GM18861 (cell line): ENCODE data around the gene CAPN7.
A peak's percentile ranks its signal among the peaks of the same experiment; 100 is the strongest.

Source experiments
- ATAC-seq: cut with Tn5 transposase; IDR thresholded peaks from one replicate; pipeline ENCODE4 v1.9.1; 2021; ENCODE audit not compliant: unreplicated experiment

CAPN7 gene

GRCh38 chr3:15243822-15244482 is 37.9 kb downstream of the CAPN7 start:
- no peak for ATAC-seq

DNA sequence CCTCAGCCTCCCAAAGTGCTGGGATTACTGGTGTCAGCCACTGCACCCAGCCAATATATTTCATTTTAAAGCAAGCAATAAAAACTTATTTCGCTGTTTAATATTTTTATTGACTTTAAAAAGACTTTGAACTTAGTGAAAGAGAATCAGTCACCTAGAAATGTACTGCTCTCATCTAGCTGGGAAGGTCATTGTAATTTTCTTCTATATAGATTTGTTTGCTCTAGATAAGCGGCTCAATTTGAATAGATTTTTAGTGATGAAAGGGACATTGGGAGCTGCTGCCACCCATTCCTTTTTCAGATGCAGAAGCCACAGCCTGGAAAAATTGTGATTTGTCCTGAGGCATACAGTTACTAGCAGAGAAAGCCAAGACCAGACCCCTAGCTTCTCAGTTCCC is 40.1 kb downstream of the CAPN7 start:
- ATAC-seq, result no peak

DNA sequence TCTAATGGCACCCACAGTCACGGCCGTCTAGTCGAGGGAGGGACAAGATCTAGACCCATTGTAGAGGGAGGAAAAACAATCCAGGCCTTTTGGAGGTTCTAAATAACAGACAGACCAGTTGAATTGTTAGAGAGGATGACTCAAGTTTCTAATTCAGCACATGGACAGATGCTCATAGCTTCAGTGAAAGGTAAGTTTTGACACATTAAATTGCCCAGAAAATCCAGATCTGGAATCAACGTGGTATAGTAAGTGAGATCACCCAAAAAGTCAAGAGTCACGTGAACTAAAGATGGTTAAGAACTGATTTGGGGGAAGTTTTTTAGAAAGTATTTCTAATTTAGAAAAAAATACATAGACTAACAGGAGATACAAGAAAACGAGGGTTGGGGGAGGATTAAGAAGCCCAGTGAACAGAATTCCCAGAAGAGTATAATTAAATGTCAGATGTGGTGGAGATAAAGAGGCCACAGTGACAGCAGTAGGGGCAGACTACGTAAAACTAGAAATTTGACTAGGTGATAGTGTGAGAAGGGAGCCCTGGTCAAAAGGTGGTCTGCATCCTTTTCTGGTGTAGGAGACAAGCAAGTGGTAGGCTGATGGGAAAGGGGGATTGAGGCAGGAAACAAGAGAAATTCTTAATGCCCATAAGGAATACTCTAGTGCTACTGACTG is 47.1 kb downstream of the CAPN7 start:
- no peak for ATAC-seq

DNA sequence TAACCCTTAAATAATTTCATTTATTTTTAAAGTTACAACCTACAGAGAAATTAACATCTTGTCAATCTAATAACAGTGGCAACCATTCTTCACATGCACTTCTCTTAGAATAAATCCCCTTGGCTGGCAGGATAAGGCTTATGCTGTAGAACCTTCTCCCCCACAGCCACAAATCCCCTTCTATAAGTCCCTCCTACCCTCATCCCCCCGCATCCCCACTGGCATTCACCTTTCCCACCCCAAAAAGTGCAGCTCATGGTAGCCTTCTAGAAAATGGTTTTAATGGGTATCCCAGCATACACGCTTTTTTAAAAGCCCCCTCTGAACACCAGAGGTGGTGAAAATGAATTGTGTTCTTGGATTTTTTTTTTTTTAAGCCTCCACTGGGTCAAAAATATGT is 49.2 kb downstream of the CAPN7 start:
- ATAC-seq, result no peak

- ATAC-seq, result no peak
Observed at GRCh38 chr3:15256861-15257341, 50.9 kb downstream of the CAPN7 start.

- ATAC-seq, result no peak
Observed at GRCh38 chr3:15258720-15259119, 52.7 kb downstream of the CAPN7 start.

GRCh38 chr3:15260531-15260930 is 54.5 kb downstream of the CAPN7 start:
- no peak for ATAC-seq

DNA sequence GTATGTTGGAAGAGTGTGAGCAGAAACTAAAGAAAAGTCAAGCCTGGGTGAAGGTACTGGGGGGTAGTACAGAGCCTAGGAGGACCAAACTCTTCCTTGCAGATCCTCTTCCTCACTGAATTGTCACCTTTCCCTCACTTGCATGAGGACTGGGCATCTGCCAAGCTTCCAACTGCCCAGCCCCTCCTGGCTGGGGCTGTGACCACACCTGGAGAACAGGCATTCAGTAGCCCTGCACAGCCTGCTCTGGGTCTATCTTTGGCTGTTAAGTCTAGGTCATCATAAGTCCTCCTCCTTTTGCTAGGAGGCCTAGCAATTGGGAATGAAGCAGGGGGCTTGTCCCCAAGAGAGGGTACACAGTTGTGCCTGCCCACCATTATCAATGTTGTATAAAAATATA is 55.2 kb downstream of the CAPN7 start:
- ATAC-seq, result no peak

GRCh38 chr3:15262021-15262420 is 56.0 kb downstream of the CAPN7 start:
- ATAC-seq, result no peak

DNA sequence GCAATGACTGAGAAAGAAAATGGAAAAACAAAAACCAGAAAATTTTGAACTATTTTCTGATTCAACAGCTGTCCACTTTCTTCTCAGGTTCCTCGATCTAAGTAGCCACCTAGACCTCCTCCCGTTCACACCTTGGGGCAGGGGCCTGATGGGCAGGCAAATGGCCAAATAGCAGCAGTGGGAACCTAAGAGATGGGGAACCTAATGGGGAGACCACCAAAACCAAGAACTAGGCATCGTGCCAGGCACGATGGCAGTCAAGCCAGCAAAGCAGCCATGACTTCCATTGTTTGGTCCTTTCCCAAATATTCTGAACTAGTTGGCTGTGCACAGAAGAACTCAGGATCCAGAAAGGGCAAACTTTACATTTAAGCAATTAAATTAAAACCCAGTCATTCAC is 57.1 kb downstream of the CAPN7 start:
- no peak for ATAC-seq

GRCh38 chr3:15263926-15264325 is 57.9 kb downstream of the CAPN7 start:
- no peak for ATAC-seq

GRCh38 chr3:15264486-15264885 is 58.4 kb downstream of the CAPN7 start:
- no peak for ATAC-seq

- no peak for ATAC-seq
Observed at GRCh38 chr3:15265655-15266509, 59.8 kb downstream of the CAPN7 start.

GRCh38 chr3:15266510-15267376 is 60.7 kb downstream of the CAPN7 start:
- ATAC-seq, result no peak

GRCh38 chr3:15267502-15267901 is 61.5 kb downstream of the CAPN7 start:
- ATAC-seq, result no peak

DNA sequence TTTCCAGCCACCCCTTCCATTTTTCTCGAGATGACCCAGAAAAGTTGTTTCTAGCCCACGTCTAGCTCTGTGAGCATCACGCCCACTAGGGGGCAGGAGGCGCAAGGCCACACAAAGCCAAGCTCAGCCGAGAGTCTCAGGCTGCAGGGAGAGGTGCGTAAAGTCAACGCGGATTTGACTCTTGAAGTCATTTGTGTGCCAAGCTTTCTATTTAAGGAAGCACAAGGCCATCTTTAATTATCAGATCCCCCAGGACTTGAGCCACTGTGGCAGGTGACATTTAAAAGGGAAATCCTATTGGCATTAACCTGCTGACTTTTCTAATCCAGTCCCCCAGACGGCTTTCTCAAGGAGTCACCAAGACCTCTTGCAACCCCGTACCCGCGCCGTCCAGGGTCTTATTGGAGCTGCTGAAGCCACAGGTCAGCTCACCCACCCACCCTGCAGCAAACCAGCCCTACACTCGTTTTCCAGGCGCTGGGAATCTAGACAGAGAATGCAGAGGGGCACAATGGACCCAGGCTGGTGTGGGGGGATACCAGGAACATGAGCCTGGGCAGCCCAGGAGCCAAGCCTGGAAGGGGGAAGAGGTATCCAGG is 62.1 kb downstream of the CAPN7 start:
- peak; percentile 43 for ATAC-seq

DNA sequence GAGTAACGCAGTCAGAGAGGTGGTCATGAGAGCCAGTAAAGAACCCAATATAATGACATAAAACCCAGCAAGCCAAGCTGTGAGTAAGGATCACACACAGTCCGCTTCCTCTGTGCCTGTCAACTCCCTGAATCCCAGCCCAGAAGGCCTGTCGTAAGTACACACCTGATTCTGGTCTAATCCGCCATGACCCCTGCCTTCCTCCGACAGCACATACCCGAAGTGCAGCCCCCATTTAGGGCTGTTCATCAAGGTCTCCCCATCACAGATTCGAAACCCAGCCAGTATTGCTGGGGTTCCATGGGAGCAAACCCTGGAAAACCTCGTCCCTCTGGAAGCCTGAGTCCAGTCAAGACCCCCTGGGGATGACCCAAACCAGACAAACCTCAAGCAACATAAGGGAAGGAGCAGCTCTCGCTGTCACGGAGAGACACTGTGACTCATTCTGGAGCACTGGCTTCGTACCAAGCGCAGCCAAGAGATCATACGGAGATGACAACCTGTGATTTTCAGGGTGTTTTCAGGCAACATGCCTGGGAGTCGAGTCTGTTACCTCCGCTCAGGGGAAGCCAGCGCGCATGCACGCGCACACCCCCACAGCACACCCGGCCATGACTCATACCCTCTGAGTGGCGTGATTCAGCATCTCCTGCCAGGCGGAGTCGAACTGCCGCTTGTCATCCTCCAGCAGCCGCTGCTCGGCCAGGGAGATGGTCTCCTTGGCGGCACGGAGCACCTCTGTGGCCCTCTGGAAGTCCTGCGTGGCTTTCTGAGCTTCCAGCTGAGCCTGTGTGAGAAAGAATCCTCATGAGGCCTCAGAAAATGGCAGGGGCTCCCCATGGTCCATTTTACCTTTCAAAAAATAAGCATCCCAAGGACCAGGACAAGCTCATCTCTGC is 63.3 kb downstream of the CAPN7 start:
- ATAC-seq, result peak; percentile 65

GRCh38 chr3:15271030-15271429 is 65.0 kb downstream of the CAPN7 start:
- ATAC-seq, result no peak

DNA sequence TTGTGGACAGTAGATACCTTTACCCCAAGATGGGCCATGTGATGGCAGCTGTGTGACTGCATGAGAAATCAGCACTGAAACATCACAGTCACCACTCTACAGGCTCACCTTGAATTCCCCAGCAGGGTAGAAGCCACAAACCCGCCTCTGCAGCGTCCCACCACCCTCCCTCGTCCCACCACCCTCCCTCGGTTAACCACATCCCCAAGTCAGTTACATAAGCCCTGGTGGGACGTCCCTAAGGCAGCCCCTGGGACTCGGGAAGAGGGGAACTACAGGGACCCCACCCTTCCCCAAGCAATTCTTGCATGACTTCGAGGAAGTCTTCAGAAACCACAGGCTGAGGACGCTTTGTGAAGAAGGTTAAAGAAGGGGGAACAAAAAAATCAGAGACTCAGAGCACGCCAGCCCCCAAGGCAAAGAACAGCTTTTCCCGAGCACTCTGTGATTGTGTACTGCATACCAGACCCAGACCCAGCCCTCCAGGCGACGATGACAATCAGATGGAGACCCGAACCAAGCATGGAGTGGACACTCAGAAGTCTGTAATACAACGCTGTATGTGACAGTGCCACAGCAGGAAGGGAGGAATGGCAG is 65.8 kb downstream of the CAPN7 start:
- peak; percentile 45 for ATAC-seq
